Measurements from ENCODE around the gene VPS37B.
"Not testable (repeated sequence)": the region's sequence is repeated elsewhere in the genome, so short reads cannot be mapped to it uniquely, and the experiment has no call there.

The VPS37B gene

GRCh38 chr12:122905258-122905657, 9.3 kb upstream of the VPS37B start:
- FAIRE-seq, result not testable (repeated sequence)

DNA sequence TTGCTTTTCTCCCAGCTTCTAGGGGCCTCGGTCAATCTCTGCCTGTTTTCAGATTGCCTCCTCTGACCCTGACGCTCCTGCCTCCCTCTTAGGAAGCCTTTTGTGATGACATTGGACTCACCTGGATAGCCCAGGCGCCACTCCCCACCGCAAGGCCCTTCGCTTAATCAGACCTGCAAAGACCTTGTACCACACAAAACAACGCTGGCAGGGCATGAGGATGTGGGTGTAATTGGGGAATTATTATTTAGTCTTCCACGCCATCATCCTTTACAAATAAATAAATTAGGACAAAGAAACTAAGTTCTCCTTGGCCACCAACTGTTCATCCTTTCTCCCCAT, 7.7 kb upstream of the VPS37B start:
- no peak for FAIRE-seq

GRCh38 chr12:122902854-122903692, 7.1 kb upstream of the VPS37B start:
- no peak for FAIRE-seq

- no peak for FAIRE-seq
Observed at GRCh38 chr12:122899887-122900286, 4.0 kb upstream of the VPS37B start.

DNA sequence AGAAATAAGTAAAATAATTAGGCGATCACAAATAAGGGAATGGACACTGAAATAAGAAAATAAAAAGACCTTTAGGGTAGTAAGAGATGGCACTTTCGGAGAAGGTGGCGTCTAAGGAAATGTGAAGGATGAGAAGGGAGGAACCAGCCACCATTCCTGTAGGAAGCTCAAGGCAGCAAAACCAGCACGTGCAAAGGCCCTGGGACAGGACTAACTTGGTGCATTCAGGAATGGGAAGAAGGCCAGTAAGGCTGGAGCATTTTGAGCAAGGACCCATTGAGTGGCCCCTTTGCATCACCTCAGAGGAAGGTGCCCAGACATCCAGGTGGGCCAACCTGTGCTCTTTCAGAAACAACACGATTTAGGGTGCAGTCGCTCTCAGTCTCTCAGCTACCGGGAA, 738 bp upstream of the VPS37B start:
- no peak for FAIRE-seq

- FAIRE-seq, result no peak
Observed at GRCh38 chr12:122895320-122895703, 612 bp downstream of the VPS37B start.

DNA sequence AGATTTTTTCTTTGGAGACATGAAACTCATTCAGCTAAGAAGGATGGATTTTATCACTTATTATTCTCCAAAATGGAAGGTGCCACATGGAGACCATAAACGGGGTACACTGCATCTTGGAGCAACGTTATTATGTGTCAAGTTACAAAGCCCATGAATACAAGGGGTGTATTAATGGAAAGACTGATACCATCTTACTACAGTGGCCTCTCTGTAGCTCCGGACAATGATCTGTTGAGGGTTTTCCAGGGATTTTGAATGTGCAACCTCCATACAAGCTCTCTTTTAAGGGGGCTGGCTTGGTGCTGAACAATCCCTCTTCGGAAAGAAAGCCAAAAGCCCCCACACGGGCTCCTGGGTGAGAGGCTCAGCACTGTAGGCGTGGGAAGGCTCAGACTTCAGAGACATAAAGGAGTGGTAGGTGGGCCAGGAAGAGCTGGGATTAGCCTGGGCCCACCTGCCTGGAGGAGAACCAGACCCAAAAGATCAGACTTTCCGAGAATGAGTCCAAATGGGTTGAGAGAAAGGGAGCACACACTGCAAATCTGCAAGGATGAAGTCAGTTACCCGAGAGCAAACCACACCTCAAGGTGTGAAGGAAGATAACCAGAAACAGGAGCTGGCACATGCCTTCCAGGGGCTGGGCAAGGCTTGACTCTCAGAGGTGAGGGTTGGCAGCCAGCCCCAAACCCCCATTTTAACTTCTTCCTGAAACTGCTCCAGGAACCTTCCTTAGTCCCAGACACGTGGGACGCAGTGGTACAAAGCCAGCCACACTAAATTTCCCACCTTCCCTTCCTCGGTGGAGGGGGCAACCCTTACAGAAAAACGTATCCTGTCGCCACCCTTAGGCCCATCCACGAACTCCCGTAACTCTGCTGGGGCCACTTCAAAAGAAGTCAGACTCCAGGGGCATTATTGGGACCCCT, 1.5 kb downstream of the VPS37B start:
- FAIRE-seq, result no peak

DNA sequence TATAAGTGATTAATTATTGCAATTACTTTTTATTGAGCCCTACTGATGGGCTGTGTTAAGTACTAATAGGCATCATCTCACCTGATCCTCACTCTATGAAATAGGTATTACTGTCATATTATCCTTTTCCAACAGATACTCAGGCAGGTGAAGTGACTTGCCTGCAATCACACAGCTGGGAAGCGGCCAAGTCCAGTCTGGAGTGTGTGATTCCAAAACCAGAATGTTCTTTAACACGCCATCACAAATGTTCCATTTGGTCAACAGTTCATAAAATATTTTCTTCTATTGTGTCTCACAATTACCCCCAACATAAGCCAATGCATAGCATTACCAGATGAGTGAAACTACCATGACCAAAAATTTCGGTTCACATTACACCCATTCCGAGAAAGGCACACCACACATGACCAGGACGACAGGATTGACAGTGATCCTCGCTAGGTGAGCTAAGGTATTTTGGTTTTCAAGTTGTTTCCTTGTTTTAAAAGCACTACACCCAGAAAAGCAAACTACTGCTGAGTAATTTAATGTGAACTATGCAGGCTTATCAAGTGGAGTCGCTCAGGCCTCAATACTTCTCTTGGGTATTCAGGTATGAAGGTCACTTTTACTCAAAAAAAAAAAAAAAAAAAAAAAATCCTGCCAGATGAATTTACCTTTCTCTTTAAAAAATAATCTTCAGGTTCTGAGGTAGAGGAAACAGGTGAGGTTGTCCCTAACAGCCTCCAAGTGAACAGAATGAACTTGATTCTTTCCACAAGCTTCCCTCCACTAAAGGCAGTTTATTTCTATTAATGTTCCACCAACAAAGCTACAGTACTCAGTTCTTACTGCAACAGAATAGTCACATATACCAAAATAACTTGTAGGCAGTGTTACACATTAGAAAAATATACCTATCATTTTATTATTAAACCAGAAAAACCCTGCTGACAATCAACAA, 2.4 kb downstream of the VPS37B start:
- FAIRE-seq, result no peak

GRCh38 chr12:122892724-122893123, 3.2 kb downstream of the VPS37B start:
- FAIRE-seq, result not testable (repeated sequence)

- no peak for FAIRE-seq
Observed at GRCh38 chr12:122891661-122892525, 4.0 kb downstream of the VPS37B start.

GRCh38 chr12:122889761-122890520, 6.0 kb downstream of the VPS37B start:
- FAIRE-seq, result no peak

GRCh38 chr12:122888232-122888752, 7.6 kb downstream of the VPS37B start:
- FAIRE-seq, result no peak

DNA sequence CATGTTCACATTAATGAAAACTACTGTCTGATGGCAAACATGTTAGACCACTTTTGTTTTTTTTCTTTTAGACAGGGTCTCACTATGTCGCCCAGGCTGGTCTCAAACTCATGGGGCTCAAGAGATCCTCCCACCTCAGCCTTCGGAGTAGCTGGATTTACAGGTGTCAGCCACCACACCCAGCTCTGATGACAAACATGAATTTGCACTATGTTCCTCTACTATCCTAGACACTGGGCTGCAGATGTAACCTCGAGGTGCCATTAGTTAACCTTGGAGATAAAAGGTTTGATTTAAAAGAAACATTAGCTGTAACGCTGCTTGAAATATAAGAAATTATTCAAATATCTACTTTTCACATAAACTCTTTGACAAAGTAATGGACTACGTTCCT, 8.1 kb downstream of the VPS37B start:
- FAIRE-seq, result no peak

DNA sequence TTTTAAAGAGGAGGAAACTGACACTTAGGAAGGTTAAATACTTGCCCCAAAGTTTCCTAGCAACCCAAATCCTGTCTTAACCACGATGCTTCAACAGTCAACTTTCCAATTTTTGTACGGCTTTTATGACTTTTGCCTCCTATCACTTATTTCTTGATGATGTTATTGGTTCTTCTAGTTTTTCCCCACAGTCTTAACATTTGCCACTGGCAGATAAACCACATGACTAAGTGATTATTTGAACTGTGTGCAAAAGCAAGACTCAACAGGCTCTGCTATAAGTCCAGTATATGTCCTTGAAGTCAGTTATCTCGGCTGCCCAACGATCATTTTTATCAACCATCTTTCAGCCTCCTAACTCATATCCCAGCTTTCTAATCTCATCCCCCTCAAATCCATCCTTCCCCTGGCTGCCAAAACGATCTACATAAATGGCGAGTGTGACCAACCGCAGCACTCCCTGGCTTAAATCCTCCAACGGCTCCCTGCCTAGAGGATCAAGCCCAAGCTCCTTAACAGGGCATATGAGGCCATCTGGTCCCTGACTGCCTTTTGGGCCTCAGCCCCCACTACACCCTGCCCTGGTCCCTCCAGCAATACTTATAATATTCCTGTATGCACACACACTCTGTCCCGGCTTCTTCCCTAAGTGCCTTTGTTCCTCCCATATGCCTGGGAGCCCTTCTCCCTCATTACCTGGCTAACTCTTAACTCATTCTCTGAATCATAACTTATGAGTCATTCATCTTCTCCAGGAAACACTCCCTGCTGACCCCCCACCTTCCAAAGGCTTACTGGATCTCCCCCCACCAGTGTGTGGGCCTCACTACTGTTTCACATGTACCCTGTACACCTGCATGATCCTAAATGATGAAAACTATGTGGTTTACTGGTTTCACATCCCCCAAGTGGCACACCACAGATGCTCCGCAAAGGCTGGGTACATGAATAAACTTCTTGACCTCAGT, 8.8 kb downstream of the VPS37B start:
- FAIRE-seq, result no peak

DNA sequence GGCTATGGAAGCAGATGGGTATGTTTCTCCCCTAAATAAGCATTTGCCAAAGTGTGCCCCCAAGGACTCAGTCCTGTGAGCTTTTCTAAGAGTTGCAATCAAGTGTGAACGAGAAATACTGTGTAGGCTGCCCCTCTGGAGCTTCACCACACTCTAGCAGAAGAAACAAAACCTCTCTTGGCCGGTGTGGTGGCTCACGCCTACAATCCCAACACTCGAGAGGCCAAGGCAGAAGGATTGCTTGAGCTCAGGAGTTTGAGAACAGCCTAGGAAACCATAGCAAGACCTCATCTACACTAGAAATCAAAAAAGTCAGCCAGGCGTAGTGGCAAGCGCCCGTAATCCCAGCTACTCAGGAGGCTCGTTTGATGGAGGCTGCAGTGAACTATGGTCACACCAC, 9.8 kb downstream of the VPS37B start:
- FAIRE-seq, result no peak

- FAIRE-seq, result no peak
Observed at GRCh38 chr12:122884860-122885259, 11.1 kb downstream of the VPS37B start.

DNA sequence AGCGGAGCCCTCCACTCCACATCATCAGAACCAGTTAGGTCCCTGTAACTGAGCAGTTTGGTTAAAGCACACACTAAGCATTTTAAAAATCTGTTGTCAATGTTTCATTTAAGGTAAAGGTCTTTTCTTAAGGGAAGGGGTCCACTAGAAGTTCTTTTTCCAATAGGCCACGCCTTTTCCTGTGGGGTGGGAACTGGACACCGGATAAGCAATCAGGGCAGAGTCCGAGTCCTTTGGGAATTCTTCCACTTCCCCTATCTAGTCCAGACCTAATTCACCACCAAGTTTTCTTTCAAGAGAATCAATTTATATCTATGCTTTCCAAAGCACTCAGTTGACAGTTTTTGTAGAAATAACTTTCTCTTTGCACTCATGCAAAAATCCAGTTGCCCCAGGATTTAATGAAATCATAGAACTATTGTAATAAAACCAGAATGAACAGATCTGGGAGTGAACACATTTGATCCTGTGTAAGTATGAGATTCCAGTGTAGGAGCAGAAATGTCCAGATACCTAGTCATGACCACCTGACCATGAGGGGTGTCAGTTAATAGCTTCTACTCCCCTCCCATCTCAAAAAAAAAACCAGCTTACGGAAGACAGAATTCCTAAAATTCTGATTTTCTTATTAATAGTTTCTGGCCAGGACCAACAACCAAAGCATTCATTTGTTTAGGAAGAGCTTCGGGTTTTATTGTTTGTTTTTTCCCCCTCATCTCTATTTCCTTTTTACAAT, 11.7 kb downstream of the VPS37B start:
- FAIRE-seq, result no peak

DNA sequence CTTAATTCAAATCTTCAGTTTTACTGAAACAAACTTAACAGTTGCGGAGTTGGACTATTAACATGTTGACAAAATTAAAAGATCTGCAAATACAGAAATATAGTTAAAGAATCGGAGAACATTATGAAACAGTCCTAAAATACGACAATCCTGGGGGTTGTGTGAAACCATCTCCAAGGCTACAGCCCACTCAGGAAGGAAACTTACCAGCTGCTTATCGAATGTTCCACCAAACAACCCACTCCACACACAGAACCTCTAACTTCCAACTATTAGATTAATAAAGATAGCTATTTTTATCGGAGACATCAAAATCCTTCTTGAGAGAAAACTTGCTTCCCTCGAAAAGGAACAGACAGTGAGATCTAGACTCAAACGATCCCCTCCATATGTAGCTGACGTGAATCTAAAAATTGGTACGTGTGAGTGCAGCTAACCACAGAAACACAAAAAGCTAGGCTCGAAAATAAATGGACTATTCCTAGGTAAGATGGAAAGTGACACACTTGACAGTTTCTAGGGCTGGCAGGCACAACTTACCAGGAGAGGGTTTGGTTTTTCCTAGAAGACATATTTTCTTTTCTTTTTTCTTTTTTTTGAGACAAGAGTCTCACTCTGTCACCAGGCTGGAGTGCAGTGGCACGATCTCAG, 12.9 kb downstream of the VPS37B start:
- FAIRE-seq, result no peak

All from A204.1 (cell line).